Activated CD4-positive, alpha-beta T cell treated with anti-CD3 and anti-CD28 coated beads for 36 hours (primary cell): ENCODE data around the gene EXOC6. TPM values are rescaled to one million over a fixed set of nuclear protein-coding genes. Genes with fewer than 3 reads are reported as not detected.

ENCODE experiments used
- ATAC-seq: fragments of 200-7000 bp; cut with Tn5 transposase; one replicate; pipeline ENCODE4 v1.10.0; 2021; ENCODE audit warnings: mild to moderate bottlenecking, moderate library complexity
- CTCF ChIA-PET: fragments of 350-600 bp; sonication (Branson Sonifier 250); formaldehyde crosslinking; loops from one replicate; lab custom pipeline; 2021; ENCODE audit warnings: antibody characterized with exemption; lab: Charles Lee
- POLR2A ChIA-PET: fragments of 350-600 bp; sonication (Branson Sonifier 250); formaldehyde crosslinking; loops from one replicate; lab custom pipeline; 2021; ENCODE audit warnings: antibody characterized with exemption, inconsistent platforms; lab: Charles Lee
- DNase-seq: peaks from one replicate; pipeline ENCODE4 v3.0.0-alpha.2; 2020
- H3K27ac Mint-ChIP-seq: one replicate; pipeline ENCODE4 v1.8.0; 2021; ENCODE audit warnings: mixed read lengths
- H3K27me3 Mint-ChIP-seq: one replicate; pipeline ENCODE4 v1.8.0; 2021; ENCODE audit warnings: mixed read lengths
- H3K36me3 Mint-ChIP-seq: one replicate; pipeline ENCODE4 v1.8.0; 2021; ENCODE audit warnings: low read depth, mixed read lengths
- H3K4me1 Mint-ChIP-seq: one replicate; pipeline ENCODE4 v1.8.0; 2021; ENCODE audit warnings: mixed read lengths
- H3K4me3 Mint-ChIP-seq: one replicate; pipeline ENCODE4 v1.8.0; 2021; ENCODE audit warnings: mild to moderate bottlenecking, moderate library complexity, mixed read lengths
- H3K9me3 Mint-ChIP-seq: one replicate; pipeline ENCODE4 v1.8.0; 2021; ENCODE audit warnings: low read depth, mixed read lengths
- intact Hi-C, 2 experiments: fragments of 100-400 bp; cut with DNase I in 1 of 2; cut with micrococcal nuclease in 1 of 2; formaldehyde crosslinking; loops; one replicate each; pipeline versions ENCODE4 v1.14.2 to v1.15.1; 2022 to 2024; cut with DNase I, micrococcal nuclease
- total RNA-seq, 2 experiments: library from RNA; stranded (reverse); gene quantifications; one replicate each; pipeline ENCODE4 v1.2.3, GENCODE V29; 2021

Gene EXOC6
- total RNA-seq, 2 experiments from 2014 or later = 9.7 to 12.1 TPM

DNA sequence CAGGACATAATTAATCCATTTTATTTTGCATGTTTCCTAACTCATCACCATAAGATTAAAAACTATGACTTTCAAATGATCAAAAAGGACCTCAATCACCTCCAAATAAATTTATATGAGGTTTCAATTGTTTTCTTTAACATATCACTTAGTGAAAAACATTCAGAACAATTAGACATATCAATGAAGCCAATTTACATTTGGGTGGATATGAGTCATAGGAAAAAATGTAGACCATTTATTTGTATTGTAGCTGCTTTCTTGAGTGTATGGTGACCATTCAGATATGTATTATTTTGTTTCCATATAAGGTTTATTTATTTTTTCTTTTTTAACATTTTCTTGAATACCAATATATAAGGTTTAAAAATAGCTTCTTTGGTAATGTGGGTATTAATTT, 13.3 kb upstream of the EXOC6 start:
- DNase-seq = no peak
- intact Hi-C loops = loop anchor here in 1 of 2 experiments (5.0 kb wide), 1 partner anchor 243 kb away; the partner anchor contains the start of gene KIF11
- no peak overlapping the region for H3K4me3 Mint-ChIP-seq
- ChIA-PET CTCF (interaction anchor here (0.8 to 8.8 kb wide), 2 partner anchors 11 to 46 kb away, joined by 3 to 84 read pairs; partner anchors contain the start of gene EXOC6), POLR2A (no interaction called here)
- H3K36me3 Mint-ChIP-seq = peaks cover 5% of the 10 kb centered on the region
- H3K9me3 Mint-ChIP-seq = peaks cover 2% of the 10 kb centered on the region
- no peaks in the 10 kb centered on the region for H3K27me3 Mint-ChIP-seq
- no peak for ATAC-seq
- H3K27ac Mint-ChIP-seq = no peak overlapping the region
- H3K4me1 Mint-ChIP-seq = peaks cover 16% of the 10 kb centered on the region

DNA sequence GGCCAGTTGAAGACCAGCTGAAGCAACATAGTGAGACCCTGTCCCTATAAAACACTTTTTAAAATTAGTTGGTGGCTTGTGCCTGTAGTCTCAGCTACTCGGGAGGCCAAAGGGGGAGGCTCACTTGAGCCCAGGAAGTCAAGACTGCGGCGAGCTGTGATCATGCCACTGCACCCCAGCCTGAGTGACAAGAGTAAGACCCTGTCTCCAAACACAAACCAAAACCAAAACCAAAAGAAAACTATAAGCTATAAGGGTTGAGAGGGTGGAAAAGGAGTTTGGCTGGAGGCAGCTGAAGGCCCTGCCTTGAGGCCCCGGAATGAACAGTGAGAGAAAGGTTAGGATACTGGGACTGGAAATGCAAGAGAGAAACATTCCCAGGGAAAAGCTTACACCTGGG, 10.9 kb upstream of the EXOC6 start:
- no peak for DNase-seq
- Mint-ChIP-seq H3K36me3 (no peaks in the 10 kb centered on the region), H3K27me3 (no peaks in the 10 kb centered on the region), H3K4me1 (peaks cover 6% of the 10 kb centered on the region), H3K4me3 (no peak overlapping the region), H3K27ac (no peak overlapping the region), H3K9me3 (no peaks in the 10 kb centered on the region)
- peak; percentile 37 for ATAC-seq
- POLR2A ChIA-PET = no interaction called here
- CTCF ChIA-PET = interaction anchor here (0.6 to 8.8 kb wide), 8 partner anchors 8 to 515 kb away, joined by 3 to 84 read pairs (median 3); partner anchors contain the start of gene EXOC6
- intact Hi-C loops = no loop called here

DNA sequence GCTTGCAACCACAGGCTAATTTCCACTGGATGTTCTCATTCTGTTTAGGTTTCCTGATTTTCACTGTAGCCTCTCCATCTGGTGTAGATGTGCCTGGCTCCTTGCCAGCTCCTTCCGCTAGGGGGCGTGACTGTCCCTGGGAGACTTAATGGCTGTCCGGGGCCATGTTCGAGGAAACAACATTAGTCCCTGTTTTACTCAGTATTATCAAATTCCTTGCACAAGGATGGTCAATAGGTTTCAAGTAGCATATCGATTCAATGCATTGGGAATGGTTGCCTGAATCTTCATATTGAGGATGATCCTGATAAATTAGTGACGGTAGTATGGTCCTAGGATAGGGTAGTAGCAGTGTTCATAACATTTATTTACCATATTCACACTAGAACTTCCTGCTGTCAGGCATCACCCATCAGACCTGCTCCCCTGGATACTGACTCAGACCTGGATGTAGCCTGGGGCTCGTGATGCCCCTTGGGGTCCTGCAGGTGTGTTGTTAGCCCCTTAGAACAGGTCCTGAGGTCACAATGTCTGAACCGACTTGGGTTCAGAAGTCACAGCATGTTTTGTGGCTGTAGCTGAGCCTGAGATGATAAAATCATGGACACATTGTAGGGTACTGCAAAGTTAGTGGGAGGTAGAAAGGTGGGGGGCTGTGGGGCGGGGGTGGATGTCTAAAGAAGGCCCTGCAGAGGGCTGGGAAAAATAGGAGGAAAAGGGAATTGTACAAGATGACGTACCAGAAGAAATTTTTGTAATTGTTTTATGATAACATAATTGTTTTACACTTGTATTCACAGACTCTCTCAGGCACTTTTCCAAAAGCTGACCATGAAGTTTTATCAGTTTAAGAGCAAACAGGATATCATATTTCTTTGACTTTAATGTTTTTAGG, 8.9 kb upstream of the EXOC6 start:
- H3K27ac Mint-ChIP-seq = no peak overlapping the region
- DNase-seq = peak; percentile 84
- intact Hi-C loops = loop anchor here (1.0 to 10.0 kb wide), 5 partner anchors 41 to 1675 kb away; partner anchors contain the start of genes CEP55 (in 1 of the 2) and KIF11 (in 1 of the 2)
- peak; percentile 77 for ATAC-seq
- ChIA-PET CTCF (interaction anchor here (0.6 to 8.8 kb wide), 16 partner anchors 6 to 1544 kb away, joined by 3 to 84 read pairs (median 4); partner anchors contain the start of gene EXOC6), POLR2A (interaction anchor here (1.5 kb wide), 1 partner anchor 9 kb away, joined by 4 read pairs; the partner anchor contains the start of gene EXOC6)
- no peaks in the 10 kb centered on the region for H3K27me3 Mint-ChIP-seq
- H3K9me3 Mint-ChIP-seq = no peaks in the 10 kb centered on the region
- no peak overlapping the region for H3K4me3 Mint-ChIP-seq
- no peaks in the 10 kb centered on the region for H3K36me3 Mint-ChIP-seq
- peaks cover 2% of the 10 kb centered on the region for H3K4me1 Mint-ChIP-seq

DNA sequence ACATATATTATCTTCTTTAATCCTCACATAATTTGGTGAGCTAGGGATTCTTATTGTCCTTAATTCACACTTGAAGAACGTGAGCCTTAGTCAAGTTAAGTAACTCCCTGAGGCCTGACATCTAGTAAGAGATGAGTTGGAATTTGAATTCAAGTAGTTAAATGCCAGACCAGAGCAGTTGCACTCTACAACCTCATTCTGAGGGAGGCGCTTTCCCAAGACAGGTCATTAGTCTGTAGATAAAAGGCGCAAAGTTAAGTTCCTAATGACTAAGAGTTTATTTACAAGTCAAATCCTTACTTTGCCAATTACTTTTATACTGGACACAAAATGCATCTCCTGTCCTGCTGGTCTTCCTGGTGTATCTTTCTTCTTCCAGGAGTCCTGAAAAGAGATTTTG, 3.6 kb upstream of the EXOC6 start:
- Mint-ChIP-seq H3K36me3 (peaks cover 2% of the 10 kb centered on the region), H3K4me1 (peaks cover 25% of the 10 kb centered on the region), H3K4me3 (no peak overlapping the region), H3K27ac (no peak overlapping the region), H3K27me3 (no peaks in the 10 kb centered on the region), H3K9me3 (no peaks in the 10 kb centered on the region)
- POLR2A ChIA-PET = no interaction called here
- ATAC-seq (no peak), DNase-seq (no peak)
- intact Hi-C loops = loop anchor here (5.0 to 10.0 kb wide), 6 partner anchors 250 to 1680 kb away; partner anchors contain the start of genes CEP55 (in 1 of the 2), KIF11 (in 1 of the 2), NOC3L (in 1 of the 2) and TNKS2 (in 1 of the 2)
- CTCF ChIA-PET = interaction anchor here (7.8 kb wide), 1 partner anchor 9 kb away, joined by 84 read pairs; no protein-coding TSS in a partner anchor

DNA sequence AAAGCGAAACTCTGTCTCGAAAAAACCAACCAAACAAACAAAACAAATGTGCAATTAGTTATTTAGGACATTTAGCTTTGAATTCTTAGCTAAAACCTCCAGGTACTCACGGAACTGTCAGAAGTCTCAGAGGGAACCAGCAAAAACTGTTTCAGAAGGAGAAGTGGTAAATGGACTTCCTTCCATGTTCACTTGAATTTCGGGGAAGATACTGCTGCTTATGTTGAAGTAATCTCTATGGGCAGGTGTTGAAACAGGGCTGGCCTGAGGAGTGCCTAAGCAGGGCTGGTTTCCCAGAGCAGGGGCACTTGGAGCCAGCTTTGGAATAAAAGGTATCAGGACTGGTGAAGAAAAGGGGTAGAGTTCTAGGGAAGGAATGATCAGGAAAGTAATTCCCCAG, 2.4 kb upstream of the EXOC6 start:
- POLR2A ChIA-PET = no interaction called here
- H3K27me3 Mint-ChIP-seq = no peaks in the 10 kb centered on the region
- H3K4me1 Mint-ChIP-seq = peaks cover 31% of the 10 kb centered on the region
- H3K4me3 Mint-ChIP-seq = no peak overlapping the region
- DNase-seq = no peak
- ATAC-seq = no peak
- CTCF ChIA-PET = interaction anchor here (0.9 to 7.8 kb wide), 6 partner anchors 10 to 39 kb away, joined by 3 to 84 read pairs (median 8); no protein-coding TSS in a partner anchor
- H3K9me3 Mint-ChIP-seq = no peaks in the 10 kb centered on the region
- peaks cover 2% of the 10 kb centered on the region for H3K36me3 Mint-ChIP-seq
- no peak overlapping the region for H3K27ac Mint-ChIP-seq
- intact Hi-C loops = loop anchor here (5.0 to 10.0 kb wide), 6 partner anchors 251 to 1681 kb away; partner anchors contain the start of genes CEP55 (in 1 of the 2), KIF11 (in 1 of the 2), NOC3L (in 1 of the 2) and TNKS2 (in 1 of the 2)

DNA sequence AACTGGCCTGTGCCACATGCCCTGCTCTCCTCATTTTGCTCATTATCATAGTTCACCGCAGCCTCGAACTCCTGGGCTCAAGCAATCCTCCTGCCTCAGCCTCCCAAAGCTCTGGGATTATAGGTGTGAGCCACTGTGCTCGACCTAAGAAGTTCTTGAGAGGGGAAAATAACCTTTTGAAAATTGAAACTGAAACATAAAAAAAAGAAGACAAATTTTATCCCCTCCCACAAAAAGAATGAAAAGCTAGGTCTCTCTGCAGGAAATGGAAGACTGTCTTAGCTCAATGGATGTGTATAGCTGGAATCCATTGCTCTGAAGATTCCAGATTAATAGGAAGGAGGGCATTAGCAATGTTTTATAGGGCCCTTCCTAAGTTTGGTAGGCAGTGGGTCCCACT, 2.0 kb upstream of the EXOC6 start:
- no peaks in the 10 kb centered on the region for H3K9me3 Mint-ChIP-seq
- peaks cover 2% of the 10 kb centered on the region for H3K36me3 Mint-ChIP-seq
- ATAC-seq = no peak
- POLR2A ChIA-PET = no interaction called here
- no peak overlapping the region for H3K27ac Mint-ChIP-seq
- H3K4me1 Mint-ChIP-seq = peaks cover 31% of the 10 kb centered on the region
- intact Hi-C loops = loop anchor here (5.0 to 10.0 kb wide), 6 partner anchors 252 to 1682 kb away; partner anchors contain the start of genes CEP55 (in 1 of the 2), KIF11 (in 1 of the 2), NOC3L (in 1 of the 2) and TNKS2 (in 1 of the 2)
- no peak overlapping the region for H3K4me3 Mint-ChIP-seq
- CTCF ChIA-PET = interaction anchor here (0.9 to 7.8 kb wide), 8 partner anchors 10 to 274 kb away, joined by 3 to 84 read pairs (median 6); no protein-coding TSS in a partner anchor
- DNase-seq = no peak
- no peaks in the 10 kb centered on the region for H3K27me3 Mint-ChIP-seq

DNA sequence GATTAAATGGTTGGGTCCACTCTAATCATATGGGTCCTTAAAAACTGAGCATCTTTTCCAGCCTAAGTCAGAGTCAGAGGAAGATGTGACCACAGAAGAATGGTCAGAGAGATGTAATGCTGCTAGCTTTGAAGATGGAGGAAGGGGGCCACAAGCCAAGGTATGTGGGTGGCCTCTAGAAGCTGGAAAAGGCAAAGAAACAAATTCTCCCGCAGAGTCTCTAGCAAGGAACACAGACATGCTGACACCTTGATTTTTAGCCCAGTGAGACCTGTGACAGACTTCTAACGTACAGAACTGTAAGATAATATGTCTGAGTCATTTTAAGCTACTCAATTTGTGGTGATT, 1.5 kb upstream of the EXOC6 start:
- ChIA-PET CTCF (interaction anchor here (0.9 to 7.8 kb wide), 7 partner anchors 10 to 275 kb away, joined by 3 to 84 read pairs (median 8); no protein-coding TSS in a partner anchor), POLR2A (no interaction called here)
- H3K4me3 Mint-ChIP-seq = no peak overlapping the region
- DNase-seq (no peak), ATAC-seq (peak; percentile 19)
- H3K27ac Mint-ChIP-seq = no peak overlapping the region
- peaks cover 31% of the 10 kb centered on the region for H3K4me1 Mint-ChIP-seq
- intact Hi-C loops = loop anchor here (5.0 to 10.0 kb wide), 6 partner anchors 252 to 1682 kb away; partner anchors contain the start of genes CEP55 (in 1 of the 2), KIF11 (in 1 of the 2), NOC3L (in 1 of the 2) and TNKS2 (in 1 of the 2)
- H3K27me3 Mint-ChIP-seq = no peaks in the 10 kb centered on the region
- no peaks in the 10 kb centered on the region for H3K9me3 Mint-ChIP-seq
- H3K36me3 Mint-ChIP-seq = peaks cover 2% of the 10 kb centered on the region

DNA sequence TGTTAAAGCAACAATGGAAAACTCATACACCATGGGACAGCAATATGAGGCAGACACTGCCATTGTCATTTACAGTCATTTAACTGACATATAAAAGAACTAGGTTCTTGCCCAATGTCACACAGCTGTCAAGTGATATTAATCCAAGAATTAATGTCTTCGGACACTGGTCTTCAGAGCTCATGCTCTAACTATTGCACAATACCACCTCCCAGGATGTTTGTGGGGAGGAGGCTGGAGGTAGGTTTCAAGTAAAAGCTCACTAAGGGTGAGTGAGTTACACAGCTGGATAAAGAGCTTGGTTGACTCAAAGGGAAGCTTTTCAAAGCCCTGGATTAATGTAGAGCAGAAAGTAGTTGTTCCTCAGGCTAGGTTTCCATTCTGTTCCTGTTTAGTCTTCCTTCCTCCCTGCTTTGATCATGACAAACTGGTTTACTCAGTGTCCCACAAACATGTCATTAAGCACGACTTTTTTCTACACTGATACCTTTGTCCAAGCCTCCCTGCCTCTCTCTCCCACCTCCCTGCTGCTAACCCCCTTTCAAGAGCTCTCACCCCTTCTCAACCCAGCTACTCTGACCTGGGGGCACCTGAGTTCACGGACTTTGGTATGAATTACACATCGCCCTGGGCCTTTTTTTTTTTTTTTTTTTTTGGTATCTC, 987 bp upstream of the EXOC6 start:
- H3K27ac Mint-ChIP-seq = peak overlapping the region; percentile 56

DNA sequence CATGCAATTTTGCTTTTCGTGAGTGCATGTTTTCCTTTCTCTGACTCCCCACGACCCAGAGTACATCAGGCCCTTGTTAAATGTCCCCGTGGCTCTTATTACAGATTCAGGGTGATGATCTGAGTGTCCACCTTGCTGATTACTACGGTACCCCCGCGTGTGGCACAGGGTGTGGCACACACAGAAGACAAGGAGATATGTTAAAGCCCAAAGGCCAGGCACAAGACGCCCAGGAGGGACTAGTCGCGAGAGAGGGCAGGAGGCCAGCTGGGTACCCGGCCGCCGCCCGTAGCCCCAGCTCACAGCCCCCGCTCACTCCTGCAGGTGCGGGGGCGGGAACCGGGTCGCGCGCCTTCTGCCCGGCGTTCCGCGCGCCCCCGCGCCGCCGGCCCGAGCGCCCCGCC, 281 bp upstream of the EXOC6 start:
- no peaks in the 10 kb centered on the region for H3K27me3 Mint-ChIP-seq
- no peak for DNase-seq
- peaks cover 33% of the 10 kb centered on the region for H3K4me1 Mint-ChIP-seq
- peak; percentile 43 for ATAC-seq
- peaks cover 2% of the 10 kb centered on the region for H3K36me3 Mint-ChIP-seq
- CTCF ChIA-PET = interaction anchor here (0.5 to 7.8 kb wide), 11 partner anchors 9 to 345 kb away, joined by 3 to 84 read pairs (median 3); partner anchors contain the start of gene HHEX
- H3K9me3 Mint-ChIP-seq = no peaks in the 10 kb centered on the region
- POLR2A ChIA-PET = interaction anchor here (0.5 to 2.0 kb wide), 4 partner anchors 9 to 854 kb away, joined by 3 to 4 read pairs (median 3); no protein-coding TSS in a partner anchor
- intact Hi-C loops = loop anchor here (1.0 to 10.0 kb wide), 11 partner anchors 17 to 1683 kb away; partner anchors contain the start of genes CEP55 (in 2 of the 2), CPEB3 (in 1 of the 2), KIF11 (in 1 of the 2) and MARCHF5 (in 1 of the 2)
- peak overlapping the region; percentile 90 for H3K27ac Mint-ChIP-seq
- H3K4me3 Mint-ChIP-seq = peak overlapping the region; percentile 79

More for the DNA sequence above, 987 bp upstream of the EXOC6 start:
- Mint-ChIP-seq H3K4me3 (peak overlapping the region; percentile 79), H3K4me1 (peaks cover 31% of the 10 kb centered on the region), H3K9me3 (no peaks in the 10 kb centered on the region), H3K27me3 (no peaks in the 10 kb centered on the region), H3K36me3 (peaks cover 2% of the 10 kb centered on the region)
- intact Hi-C loops = loop anchor here (5.0 to 10.0 kb wide), 6 partner anchors 253 to 1683 kb away; partner anchors contain the start of genes CEP55 (in 1 of the 2), KIF11 (in 1 of the 2), NOC3L (in 1 of the 2) and TNKS2 (in 1 of the 2)
- POLR2A ChIA-PET = interaction anchor here (1.0 to 2.0 kb wide), 2 partner anchors 9 to 11 kb away, joined by 3 to 4 read pairs; no protein-coding TSS in a partner anchor
- DNase-seq (no peak), ATAC-seq (no peak)
- CTCF ChIA-PET = interaction anchor here (0.9 to 7.8 kb wide), 9 partner anchors 9 to 275 kb away, joined by 3 to 84 read pairs (median 3); no protein-coding TSS in a partner anchor

DNA sequence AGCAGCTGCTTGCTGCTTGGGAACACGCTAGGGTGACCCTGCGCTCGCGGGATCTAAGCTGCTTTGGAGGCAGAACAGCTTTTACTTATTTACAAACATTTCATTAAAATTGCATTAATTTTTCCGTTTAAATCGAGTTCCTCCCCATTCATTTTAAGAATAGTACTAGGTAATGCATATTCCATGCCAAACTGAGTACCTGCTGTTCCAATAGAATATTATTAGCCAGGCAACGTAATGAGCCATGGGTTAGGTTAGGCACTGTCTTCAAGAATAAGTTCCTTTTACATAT, 860 bp downstream of the EXOC6 start:
- POLR2A ChIA-PET = interaction anchor here (2.0 kb wide), 1 partner anchor 11 kb away, joined by 4 read pairs; no protein-coding TSS in a partner anchor
- no peak for DNase-seq
- H3K27ac Mint-ChIP-seq = peak overlapping the region; percentile 79
- H3K4me1 Mint-ChIP-seq = peaks cover 33% of the 10 kb centered on the region
- CTCF ChIA-PET = interaction anchor here (0.6 to 7.8 kb wide), 3 partner anchors 14 to 116 kb away, joined by 3 to 84 read pairs (median 4); no protein-coding TSS in a partner anchor
- no peaks in the 10 kb centered on the region for H3K27me3 Mint-ChIP-seq
- H3K36me3 Mint-ChIP-seq = peaks cover 2% of the 10 kb centered on the region
- peak overlapping the region; percentile 79 for H3K4me3 Mint-ChIP-seq
- intact Hi-C loops = loop anchor here (5.0 to 10.0 kb wide), 6 partner anchors 254 to 1684 kb away; partner anchors contain the start of genes CEP55 (in 1 of the 2), KIF11 (in 1 of the 2), NOC3L (in 1 of the 2) and TNKS2 (in 1 of the 2)
- peak; percentile 16 for ATAC-seq
- H3K9me3 Mint-ChIP-seq = no peaks in the 10 kb centered on the region
